Measurements from ENCODE around the gene ABHD12. TPM values are rescaled to one million over a fixed set of nuclear protein-coding genes. Genes with fewer than 3 reads are reported as not detected.

ABHD12 gene
- total RNA-seq, 3 donors from 2014 or later = 26.9 to 67.7 (median 53.4) TPM

- H3K36me3 ChIP-seq = no peaks in the 10 kb centered on the region
- peaks cover 0 to 6% of the 10 kb centered on the region in 2 donors for H3K4me1 ChIP-seq
- H3K9me3 ChIP-seq = no peaks in the 10 kb centered on the region
- peak overlapping the region; percentile 45 to 79 for H3K27ac ChIP-seq
- H3K27me3 ChIP-seq = no peaks in the 10 kb centered on the region
- no peak overlapping the region for H3K4me3 ChIP-seq
- intact Hi-C loops (cut with DNase I; ENCODE audit: low total_unique reads) = loop anchor here (5.0 to 10.0 kb wide), 2 partner anchors 101 to 297 kb away; partner anchors contain the start of gene ABHD12
- no peak for DNase-seq (ENCODE audit: low spot score in 2 of 2)
- TF ChIP-seq POLR2A (IDR thresholded peaks at IDR 0.05) (no peak), POLR2AphosphoS5 (IDR thresholded peaks at IDR 0.05) (peak in 1 of 3 donors; percentile 11)
- TF ChIP-seq, protein P1, sequence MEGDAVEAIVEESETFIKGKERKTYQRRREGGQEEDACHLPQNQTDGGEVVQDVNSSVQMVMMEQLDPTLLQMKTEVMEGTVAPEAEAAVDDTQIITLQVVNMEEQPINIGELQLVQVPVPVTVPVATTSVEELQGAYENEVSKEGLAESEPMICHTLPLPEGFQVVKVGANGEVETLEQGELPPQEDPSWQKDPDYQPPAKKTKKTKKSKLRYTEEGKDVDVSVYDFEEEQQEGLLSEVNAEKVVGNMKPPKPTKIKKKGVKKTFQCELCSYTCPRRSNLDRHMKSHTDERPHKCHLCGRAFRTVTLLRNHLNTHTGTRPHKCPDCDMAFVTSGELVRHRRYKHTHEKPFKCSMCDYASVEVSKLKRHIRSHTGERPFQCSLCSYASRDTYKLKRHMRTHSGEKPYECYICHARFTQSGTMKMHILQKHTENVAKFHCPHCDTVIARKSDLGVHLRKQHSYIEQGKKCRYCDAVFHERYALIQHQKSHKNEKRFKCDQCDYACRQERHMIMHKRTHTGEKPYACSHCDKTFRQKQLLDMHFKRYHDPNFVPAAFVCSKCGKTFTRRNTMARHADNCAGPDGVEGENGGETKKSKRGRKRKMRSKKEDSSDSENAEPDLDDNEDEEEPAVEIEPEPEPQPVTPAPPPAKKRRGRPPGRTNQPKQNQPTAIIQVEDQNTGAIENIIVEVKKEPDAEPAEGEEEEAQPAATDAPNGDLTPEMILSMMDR (IDR thresholded peaks at IDR 0.05) = no peak
These were observed 96.7 kb downstream of the ABHD12 start for GRCh38 chr20:25293910-25294458.

GRCh38 chr20:25293507-25293906, 97.1 kb downstream of the ABHD12 start:
- Histone ChIP-seq H3K4me1 (peaks cover 0 to 6% of the 10 kb centered on the region in 2 donors), H3K27ac (peak overlapping the region; percentile 45 to 79), H3K27me3 (no peaks in the 10 kb centered on the region), H3K4me3 (no peak overlapping the region), H3K36me3 (no peaks in the 10 kb centered on the region), H3K9me3 (no peaks in the 10 kb centered on the region)
- peak in 1 of 2 donors; percentile 74 for DNase-seq (ENCODE audit: low spot score in 2 of 2)
- intact Hi-C loops (cut with DNase I; ENCODE audit: low total_unique reads) = loop anchor here (5.0 to 10.0 kb wide), 2 partner anchors 101 to 296 kb away; partner anchors contain the start of gene ABHD12
- TF ChIP-seq, protein P1 (IDR thresholded peaks at IDR 0.05) = no peak
- no peak for TF ChIP-seq POLR2A (IDR thresholded peaks at IDR 0.05)
- peak in 1 of 3 donors; percentile 18 for TF ChIP-seq POLR2AphosphoS5 (IDR thresholded peaks at IDR 0.05)

DNA sequence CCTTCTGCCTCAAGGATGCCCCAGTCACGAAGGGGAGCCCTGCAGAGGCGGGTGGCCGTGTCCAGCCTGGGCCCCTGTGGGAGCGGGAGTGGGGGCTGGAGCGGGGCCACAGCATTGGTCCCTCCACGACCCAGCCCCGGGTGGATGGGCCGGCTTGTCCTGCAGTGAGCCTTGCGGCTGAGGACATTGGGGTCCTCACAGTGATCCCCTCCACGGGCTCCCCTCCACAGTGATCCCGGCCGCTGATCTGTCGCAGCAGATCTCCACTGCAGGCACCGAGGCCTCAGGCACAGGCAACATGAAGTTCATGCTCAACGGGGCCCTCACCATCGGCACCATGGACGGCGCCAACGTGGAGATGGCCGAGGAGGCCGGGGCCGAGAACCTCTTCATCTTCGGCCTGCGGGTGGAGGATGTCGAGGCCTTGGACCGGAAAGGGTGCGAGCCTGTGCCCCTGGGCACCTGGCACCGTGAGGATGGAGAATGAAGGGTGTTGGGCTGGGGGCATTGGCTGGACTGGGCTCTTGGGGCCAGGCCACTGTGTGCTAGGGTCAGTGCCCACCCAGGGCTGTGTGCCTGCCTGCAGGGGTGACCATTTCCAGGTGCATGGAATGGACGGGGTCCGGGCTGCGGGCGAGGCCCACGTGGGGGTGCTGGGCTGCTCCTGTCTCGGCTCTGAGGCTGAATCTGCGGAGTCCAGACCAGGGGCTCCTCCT, 98.3 kb downstream of the ABHD12 start:
- Histone ChIP-seq H3K27ac (peak overlapping the region; percentile 45 to 79), H3K9me3 (no peaks in the 10 kb centered on the region), H3K4me3 (no peak overlapping the region), H3K4me1 (peaks cover 0 to 6% of the 10 kb centered on the region in 2 donors), H3K27me3 (no peaks in the 10 kb centered on the region), H3K36me3 (no peaks in the 10 kb centered on the region)
- no peak for DNase-seq (ENCODE audit: low spot score in 2 of 2)
- TF ChIP-seq, protein P1 (IDR thresholded peaks at IDR 0.05) = no peak
- TF ChIP-seq POLR2A (IDR thresholded peaks at IDR 0.05) (no peak), POLR2AphosphoS5 (IDR thresholded peaks at IDR 0.05) (no peak)
- intact Hi-C loops (cut with DNase I; ENCODE audit: low total_unique reads) = loop anchor here (5.0 to 10.0 kb wide), 2 partner anchors 102 to 295 kb away; partner anchors contain the start of gene ABHD12

DNA sequence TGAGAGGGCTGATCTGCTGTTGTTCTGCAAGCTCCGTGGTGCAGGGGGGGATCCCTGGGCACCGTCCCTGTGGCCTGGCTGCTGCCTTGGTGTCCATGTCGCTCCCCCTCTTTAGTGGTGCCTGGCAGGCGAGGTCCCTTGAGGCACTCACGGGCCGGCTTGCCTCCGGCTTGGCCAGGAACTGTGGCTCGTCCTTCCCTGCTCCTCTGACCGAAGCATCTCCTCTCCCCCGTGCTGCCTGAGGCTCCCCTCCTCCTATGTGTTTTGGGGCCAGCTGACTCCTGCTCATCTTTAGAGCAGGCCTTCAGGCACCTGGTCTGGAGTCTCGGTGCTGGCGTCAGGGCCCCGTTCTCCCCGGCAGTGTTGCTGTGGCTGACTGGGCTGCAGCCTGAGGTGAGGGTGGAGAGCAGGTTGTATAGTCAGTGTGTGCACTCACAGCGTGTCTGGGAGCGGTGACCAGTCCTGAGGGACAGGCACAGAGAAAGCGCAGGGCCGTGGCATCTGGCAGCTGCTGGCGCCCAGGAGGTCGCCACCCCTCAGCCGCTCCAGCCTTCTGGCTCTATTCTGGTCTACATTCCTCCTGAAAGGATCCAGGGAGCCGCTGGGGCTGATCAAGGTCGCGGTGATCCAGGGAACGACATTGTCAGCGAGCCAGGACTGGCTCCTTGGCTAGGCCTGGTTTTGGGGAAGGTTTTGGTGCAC, 99.1 kb downstream of the ABHD12 start:
- intact Hi-C loops (cut with DNase I; ENCODE audit: low total_unique reads) = loop anchor here (5.0 to 10.0 kb wide), 2 partner anchors 103 to 294 kb away; partner anchors contain the start of gene ABHD12
- peak overlapping the region; percentile 41 to 79 for H3K27ac ChIP-seq

More for the DNA sequence above, 99.1 kb downstream of the ABHD12 start:
- Histone ChIP-seq H3K4me1 (peaks cover 0 to 6% of the 10 kb centered on the region in 2 donors), H3K4me3 (no peak overlapping the region), H3K9me3 (no peaks in the 10 kb centered on the region), H3K27me3 (no peaks in the 10 kb centered on the region), H3K36me3 (no peaks in the 10 kb centered on the region)
- no peak for DNase-seq (ENCODE audit: low spot score in 2 of 2)
- TF ChIP-seq POLR2A (IDR thresholded peaks at IDR 0.05) = no peak
- no peak for TF ChIP-seq POLR2AphosphoS5 (IDR thresholded peaks at IDR 0.05)
- TF ChIP-seq, protein P1 (IDR thresholded peaks at IDR 0.05) = no peak
